ENCODE results near the gene N4BP2L2. TPM values are rescaled to one million over a fixed set of nuclear protein-coding genes. Genes with fewer than 3 reads are reported as not detected.

Gene N4BP2L2
- total and polyA plus RNA-seq, 2 donors = 61.8 to 338 TPM

DNA sequence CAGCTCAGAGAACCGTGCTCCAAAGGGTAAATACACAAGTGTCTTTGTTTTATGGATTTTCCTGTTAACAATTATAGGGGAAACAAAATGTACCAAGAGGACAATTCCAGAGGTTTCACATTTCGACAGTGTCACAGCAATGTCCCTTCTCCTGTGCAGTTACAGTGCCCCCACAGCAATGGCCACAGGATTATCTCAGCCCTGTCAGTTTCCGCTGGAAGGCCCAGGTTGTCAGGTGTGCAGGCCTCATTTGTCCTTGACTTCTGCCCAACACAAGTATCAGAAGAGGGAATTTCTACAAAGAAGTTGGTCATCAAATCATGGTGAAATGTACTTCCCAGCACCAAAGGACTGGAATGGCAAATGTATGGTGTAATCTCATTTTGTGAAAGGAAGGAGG is 11.2 kb upstream of the N4BP2L2 start:
- Histone ChIP-seq H3K27ac (ENCODE audit: low read depth) (no peak overlapping the region), H3K36me3 (ENCODE audit: insufficient read depth) (no peaks in the 10 kb centered on the region), H3K4me3 (ENCODE audit: low read depth, low read length) (no peak overlapping the region), H3K4me1 (ENCODE audit: insufficient read depth) (no peaks in the 10 kb centered on the region)
- WGBS = 83% methylated on average over 3 of the region's 3 CpGs
- no peak for DNase-seq (ENCODE audit: extremely low spot score)

DNA sequence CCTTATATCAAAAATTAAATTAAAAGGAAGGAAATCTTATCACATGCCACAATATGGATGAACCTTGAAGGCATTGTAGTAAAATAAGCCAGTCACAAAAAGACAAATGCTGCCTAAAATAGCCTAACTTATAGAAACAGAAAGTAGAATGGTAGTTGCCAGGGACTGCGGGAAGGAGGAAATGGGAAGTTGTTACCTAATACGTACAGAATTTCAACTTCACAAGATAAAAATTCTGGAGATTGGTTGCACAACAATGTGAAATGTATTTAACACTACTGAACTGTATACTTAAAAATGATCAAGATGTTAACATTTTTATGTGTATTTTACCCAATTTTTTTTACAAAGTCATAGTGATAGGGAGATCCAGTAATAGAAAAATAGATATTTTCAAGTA is 10.2 kb upstream of the N4BP2L2 start:
- Histone ChIP-seq H3K4me1 (ENCODE audit: insufficient read depth) (no peaks in the 10 kb centered on the region), H3K4me3 (ENCODE audit: low read depth, low read length) (no peak overlapping the region), H3K27ac (ENCODE audit: low read depth) (no peak overlapping the region), H3K36me3 (ENCODE audit: insufficient read depth) (no peaks in the 10 kb centered on the region)
- no peak for DNase-seq (ENCODE audit: extremely low spot score)
- 55% methylated on average over 2 of the region's 2 CpGs for WGBS

DNA sequence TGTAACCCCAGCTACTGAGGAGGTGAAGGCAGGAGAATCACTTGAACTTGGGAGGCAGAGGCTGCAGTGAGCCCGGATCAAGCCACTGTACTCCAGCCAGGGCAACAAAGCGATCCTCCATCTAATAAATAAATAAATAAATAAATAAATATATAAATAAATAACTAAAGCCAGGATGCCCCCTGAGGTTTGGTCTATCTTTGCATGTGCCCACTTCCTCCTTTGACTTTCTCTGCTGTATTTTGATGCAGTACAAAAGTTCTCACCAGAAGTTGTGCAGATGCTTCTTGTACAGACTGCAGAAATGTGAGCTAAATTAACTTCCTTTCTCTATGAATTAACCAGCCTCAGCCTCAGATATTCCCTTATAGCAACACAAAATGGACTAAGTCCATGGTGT is 6.5 kb upstream of the N4BP2L2 start:
- Histone ChIP-seq H3K36me3 (ENCODE audit: insufficient read depth) (no peaks in the 10 kb centered on the region), H3K4me1 (ENCODE audit: insufficient read depth) (no peaks in the 10 kb centered on the region), H3K27ac (ENCODE audit: low read depth) (no peak overlapping the region), H3K4me3 (ENCODE audit: low read depth, low read length) (no peak overlapping the region)
- DNase-seq (ENCODE audit: extremely low spot score) = no peak
- WGBS = 99% methylated on average over 2 of the region's 2 CpGs

DNA sequence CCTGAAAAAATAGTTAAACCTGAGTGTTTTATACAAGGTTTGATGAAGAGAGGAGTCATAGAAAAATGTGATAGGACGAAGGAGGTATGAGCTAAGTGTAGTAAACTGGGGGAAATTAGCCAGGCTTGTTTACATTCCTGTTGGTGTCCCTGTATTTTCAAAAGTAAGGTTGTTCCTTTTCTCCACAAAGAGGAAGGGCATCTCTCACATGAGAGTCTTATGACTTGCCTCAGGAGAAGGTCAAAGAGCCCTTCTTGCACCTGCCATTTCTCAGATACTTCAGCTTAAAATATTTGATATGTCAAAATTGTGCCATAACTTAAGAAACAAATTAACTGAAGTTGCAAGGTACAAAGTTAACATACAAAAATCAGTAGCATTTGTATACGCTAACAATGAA is 3.6 kb upstream of the N4BP2L2 start:
- no peak overlapping the region for H3K4me3 ChIP-seq (ENCODE audit: low read depth, low read length)
- no peak for DNase-seq (ENCODE audit: extremely low spot score)
- H3K4me1 ChIP-seq (ENCODE audit: insufficient read depth) = no peaks in the 10 kb centered on the region
- no peak overlapping the region for H3K27ac ChIP-seq (ENCODE audit: low read depth)
- H3K36me3 ChIP-seq (ENCODE audit: insufficient read depth) = no peaks in the 10 kb centered on the region
- 78% methylated on average over 2 of the region's 2 CpGs for WGBS

- H3K4me3 ChIP-seq (ENCODE audit: low read depth, low read length) = peak overlapping the region; percentile 70
- no peaks in the 10 kb centered on the region for H3K36me3 ChIP-seq (ENCODE audit: insufficient read depth)
- DNase-seq (ENCODE audit: extremely low spot score) = no peak
- H3K4me1 ChIP-seq (ENCODE audit: insufficient read depth) = no peaks in the 10 kb centered on the region
- H3K27ac ChIP-seq (ENCODE audit: low read depth) = peak overlapping the region; percentile 80
- under 1% methylated on average over 23 of the region's 23 CpGs for WGBS
These were observed 413 bp downstream of the N4BP2L2 start for GRCh38 chr13:32538143-32538620.

- DNase-seq (ENCODE audit: extremely low spot score) = peak; percentile 1
- peak overlapping the region; percentile 70 for H3K4me3 ChIP-seq (ENCODE audit: low read depth, low read length)
- WGBS = 30% methylated on average over 22 of the region's 22 CpGs
- peak overlapping the region; percentile 80 for H3K27ac ChIP-seq (ENCODE audit: low read depth)
- no peaks in the 10 kb centered on the region for H3K4me1 ChIP-seq (ENCODE audit: insufficient read depth)
- no peaks in the 10 kb centered on the region for H3K36me3 ChIP-seq (ENCODE audit: insufficient read depth)
These were observed 934 bp downstream of the N4BP2L2 start for GRCh38 chr13:32537580-32538142.

GRCh38 chr13:32535748-32536147 is 2.8 kb downstream of the N4BP2L2 start:
- no peak for DNase-seq (ENCODE audit: extremely low spot score)
- H3K36me3 ChIP-seq (ENCODE audit: insufficient read depth) = no peaks in the 10 kb centered on the region
- H3K4me1 ChIP-seq (ENCODE audit: insufficient read depth) = no peaks in the 10 kb centered on the region
- WGBS = 96% methylated on average over 2 of the region's 2 CpGs
- H3K27ac ChIP-seq (ENCODE audit: low read depth) = no peak overlapping the region
- no peak overlapping the region for H3K4me3 ChIP-seq (ENCODE audit: low read depth, low read length)

GRCh38 chr13:32535115-32535514 is 3.5 kb downstream of the N4BP2L2 start:
- WGBS = 14% methylated on average over 1 of the region's 1 CpG
- Histone ChIP-seq H3K36me3 (ENCODE audit: insufficient read depth) (no peaks in the 10 kb centered on the region), H3K4me1 (ENCODE audit: insufficient read depth) (no peaks in the 10 kb centered on the region), H3K27ac (ENCODE audit: low read depth) (no peak overlapping the region), H3K4me3 (ENCODE audit: low read depth, low read length) (no peak overlapping the region)
- no peak for DNase-seq (ENCODE audit: extremely low spot score)

DNA sequence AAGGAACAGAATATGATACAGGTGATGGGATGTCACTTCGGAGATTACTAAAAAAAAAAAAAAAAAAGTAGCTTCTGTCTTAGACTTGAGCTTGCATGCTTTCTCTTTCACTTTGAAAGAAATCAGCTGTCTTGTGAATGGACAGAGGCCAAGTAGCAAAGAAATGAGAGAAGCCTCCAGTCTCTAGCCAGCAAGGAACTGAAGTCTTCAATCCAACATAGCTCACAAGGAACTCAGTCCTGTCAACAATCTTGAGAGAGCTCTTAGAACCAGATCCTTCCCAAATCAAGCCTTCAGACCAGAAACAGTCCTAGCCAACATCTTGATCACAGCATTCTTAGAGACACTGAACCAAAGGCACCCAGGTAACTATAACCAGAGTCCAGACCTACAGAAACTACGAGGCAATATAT is 7.7 kb downstream of the N4BP2L2 start:
- Histone ChIP-seq H3K4me1 (ENCODE audit: insufficient read depth) (no peaks in the 10 kb centered on the region), H3K27ac (ENCODE audit: low read depth) (no peak overlapping the region), H3K4me3 (ENCODE audit: low read depth, low read length) (no peak overlapping the region), H3K36me3 (ENCODE audit: insufficient read depth) (no peaks in the 10 kb centered on the region)
- DNase-seq (ENCODE audit: extremely low spot score) = no peak
- WGBS = 45% methylated on average over 2 of the region's 2 CpGs

DNA sequence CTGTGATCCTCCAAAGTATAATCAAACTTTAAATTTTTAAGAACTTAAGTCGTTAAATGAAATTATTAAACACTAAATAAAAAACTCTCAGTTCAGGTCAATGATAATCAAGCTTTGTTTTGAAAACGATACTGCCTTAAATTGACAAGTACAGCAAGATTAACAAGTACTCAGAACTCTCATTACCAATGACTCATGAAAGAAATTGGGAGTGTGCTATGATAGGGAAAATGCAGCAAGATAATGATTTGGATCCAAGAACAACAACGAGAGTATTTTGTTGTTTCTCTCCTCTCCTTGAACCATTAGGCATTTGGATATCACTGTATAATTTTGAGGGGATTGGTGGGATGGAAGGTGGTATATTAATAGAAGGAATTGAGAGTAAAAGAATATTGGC is 10.2 kb downstream of the N4BP2L2 start:
- WGBS = 62% methylated on average over 3 of the region's 3 CpGs
- DNase-seq (ENCODE audit: extremely low spot score) = no peak
- Histone ChIP-seq H3K4me1 (ENCODE audit: insufficient read depth) (no peaks in the 10 kb centered on the region), H3K36me3 (ENCODE audit: insufficient read depth) (no peaks in the 10 kb centered on the region), H3K4me3 (ENCODE audit: low read depth, low read length) (no peak overlapping the region), H3K27ac (ENCODE audit: low read depth) (no peak overlapping the region)

GRCh38 chr13:32527151-32527550 is 11.4 kb downstream of the N4BP2L2 start:
- Histone ChIP-seq H3K4me1 (ENCODE audit: insufficient read depth) (no peaks in the 10 kb centered on the region), H3K36me3 (ENCODE audit: insufficient read depth) (no peaks in the 10 kb centered on the region), H3K4me3 (ENCODE audit: low read depth, low read length) (no peak overlapping the region), H3K27ac (ENCODE audit: low read depth) (no peak overlapping the region)
- 78% methylated on average over 3 of the region's 3 CpGs for WGBS
- no peak for DNase-seq (ENCODE audit: extremely low spot score)

- H3K36me3 ChIP-seq (ENCODE audit: insufficient read depth) = no peaks in the 10 kb centered on the region
- no peaks in the 10 kb centered on the region for H3K4me1 ChIP-seq (ENCODE audit: insufficient read depth)
- H3K27ac ChIP-seq (ENCODE audit: low read depth) = no peak overlapping the region
- 38% methylated on average over 1 of the region's 1 CpG for WGBS
- no peak overlapping the region for H3K4me3 ChIP-seq (ENCODE audit: low read depth, low read length)
- DNase-seq (ENCODE audit: extremely low spot score) = no peak
These were observed 12.8 kb downstream of the N4BP2L2 start for GRCh38 chr13:32525766-32526165.

- peaks cover 3% of the 10 kb centered on the region for H3K36me3 ChIP-seq (ENCODE audit: insufficient read depth)
- 83% methylated on average over 3 of the region's 3 CpGs for WGBS
These were observed 23.3 kb downstream of the N4BP2L2 start for GRCh38 chr13:32515246-32515645.

DNA sequence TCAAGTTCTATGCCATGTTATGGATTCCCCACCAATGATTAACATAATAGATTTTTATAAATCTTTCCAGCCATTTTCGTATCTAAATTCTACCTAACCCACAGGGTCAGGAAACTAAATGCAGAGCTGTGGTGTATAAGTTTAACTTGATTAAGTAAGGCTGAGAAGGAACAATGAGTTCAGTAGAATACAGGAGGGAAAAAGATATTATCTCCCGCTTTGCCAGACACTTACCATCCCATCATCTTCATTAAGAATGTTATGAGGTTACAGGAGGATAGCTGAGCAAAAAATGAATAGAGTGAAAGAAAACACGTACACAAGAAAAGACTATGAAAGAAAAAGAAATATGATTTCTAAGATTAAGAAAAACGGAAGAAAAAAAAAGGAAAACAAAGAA is 27.1 kb downstream of the N4BP2L2 start:
- no peak overlapping the region for H3K27ac ChIP-seq (ENCODE audit: low read depth)
- no peaks in the 10 kb centered on the region for H3K36me3 ChIP-seq (ENCODE audit: insufficient read depth)
- H3K4me3 ChIP-seq (ENCODE audit: low read depth, low read length) = no peak overlapping the region
- no peak for DNase-seq (ENCODE audit: extremely low spot score)
- 94% methylated on average over 4 of the region's 4 CpGs for WGBS
- H3K4me1 ChIP-seq (ENCODE audit: insufficient read depth) = no peaks in the 10 kb centered on the region

More at GRCh38 chr13:32515246-32515645, 23.3 kb downstream of the N4BP2L2 start:
- Histone ChIP-seq H3K27ac (ENCODE audit: low read depth) (no peak overlapping the region), H3K4me3 (ENCODE audit: low read depth, low read length) (no peak overlapping the region), H3K4me1 (ENCODE audit: insufficient read depth) (no peaks in the 10 kb centered on the region)
- DNase-seq (ENCODE audit: extremely low spot score) = no peak

GRCh38 chr13:32504876-32505275 is 33.7 kb downstream of the N4BP2L2 start:
- no peak overlapping the region for H3K4me3 ChIP-seq (ENCODE audit: low read depth, low read length)
- no peaks in the 10 kb centered on the region for H3K36me3 ChIP-seq (ENCODE audit: insufficient read depth)
- no peak for DNase-seq (ENCODE audit: extremely low spot score)
- WGBS = 87% methylated on average over 2 of the region's 2 CpGs
- H3K27ac ChIP-seq (ENCODE audit: low read depth) = no peak overlapping the region
- H3K4me1 ChIP-seq (ENCODE audit: insufficient read depth) = no peaks in the 10 kb centered on the region
